K562 (cell line): Measurements from ENCODE around the gene MMEL1. TPM values are rescaled to one million over a fixed set of nuclear protein-coding genes. Genes with fewer than 3 reads are reported as not detected.

ENCODE experiments used
- ATAC-seq: fragments of 200-7000 bp; cut with Tn5 transposase; 3 replicates; pipeline ENCODE4 v1.9.1; 2020; ENCODE audit warnings: moderate library complexity
- BruUV-seq: library from RNA; stranded (reverse); fragments of 400-500 nt; replicated peaks from 2 replicates; lab custom pipeline; 2021; lab: Mats Ljungman, UMichigan
- CTCF ChIA-PET: fragments of 300-600 bp; formaldehyde crosslinking; extraction: SDS; loops from one replicate; lab custom pipeline; 2021; ENCODE audit warnings: low intra/inter-chr PET ratio; lab: Yijun Ruan, JAX
- POLR2A ChIA-PET: fragments of 300-600, 350-650 bp; sonication (Branson Sonifier 250); formaldehyde crosslinking; extraction: SDS; loops from one replicate; lab custom pipeline; 2021; ENCODE audit warnings: antibody characterized with exemption, inconsistent platforms; lab: Yijun Ruan, JAX
- DNase-seq, 4 experiments: peaks; one replicate each; pipeline versions ENCODE4 v3.0.0 to v3.0.0-alpha.2; 2011 to 2018; ENCODE audit warnings: low spot score in 3 of 4, mixed read lengths in 3 of 4; ENCODE audit errors: extremely low read depth in 1 of 4
- FAIRE-seq: peaks from 2 replicates; lab custom pipeline; 2011; peaks lifted over from hg19 to GRCh38; lab: Jason Lieb, UNC
- H2AFZ ChIP-seq: 2 replicates; pipeline ENCODE4 v1.6.0; 2011; ENCODE audit warnings: low read depth, low read length, control low read depth, inconsistent platforms
- H3K27ac ChIP-seq: fragments of 200-600 bp; 3 replicates; pipeline ENCODE4 v1.8.0; 2011; ENCODE audit warnings: low read depth, mild to moderate bottlenecking, control low read depth, inconsistent platforms, low read length, moderate library complexity, mixed read lengths; ENCODE audit errors: extremely low read depth
- H3K27me3 ChIP-seq, 2 experiments: fragments of 300-600 bp in 1 of 2; 2 replicates in 1 of 2; 3 replicates in 1 of 2; pipeline versions ENCODE4 v1.6.0 to v1.8.0; 2011; ENCODE audit warnings: inconsistent platforms in 2 of 2, low read length in 2 of 2, mild to moderate bottlenecking in 1 of 2, mixed read lengths in 1 of 2, moderate library complexity in 1 of 2; ENCODE audit not compliant: control insufficient read depth in 2 of 2, insufficient read depth in 2 of 2
- H3K36me3 ChIP-seq: fragments of 300-600 bp; 3 replicates; pipeline ENCODE4 v1.8.0; 2011; ENCODE audit warnings: mild to moderate bottlenecking, low read length, inconsistent platforms; ENCODE audit not compliant: control insufficient read depth, insufficient read depth
- H3K4me1 ChIP-seq, 2 experiments: fragments of 200-600 bp in 1 of 2; replicated peaks in 1 of 2; 2 replicates in 1 of 2; 3 replicates in 1 of 2; pipeline versions ENCODE4 v1.5.1 to v1.8.0; 2011; ENCODE audit warnings: inconsistent platforms in 2 of 2, low read length in 2 of 2, mild to moderate bottlenecking in 1 of 2, mixed read lengths in 1 of 2, moderate library complexity in 1 of 2; ENCODE audit not compliant: control insufficient read depth in 2 of 2, insufficient read depth in 2 of 2
- H3K4me2 ChIP-seq: 2 replicates; pipeline ENCODE4 v1.6.1; 2011; ENCODE audit warnings: low read length, control low read depth, inconsistent platforms, mixed read lengths; ENCODE audit not compliant: insufficient read depth
- H3K4me3 ChIP-seq: fragments of 200-600 bp; sonication (generic), shearing (Covaris generic); 2 replicates; pipeline ENCODE4 v1.5.1; 2016; ENCODE audit warnings: control low read depth, inconsistent platforms
- H3K79me2 ChIP-seq: fragments of 200-600 bp; 3 replicates; pipeline ENCODE4 v1.8.0; 2011; ENCODE audit warnings: low read length, inconsistent platforms; ENCODE audit not compliant: control insufficient read depth, insufficient read depth
- H3K9ac ChIP-seq, 2 experiments: 2 replicates each; pipeline versions ENCODE4 v1.6.0 to v1.6.1; 2011; ENCODE audit warnings: low read depth in 2 of 2, low read length in 2 of 2, control low read depth in 1 of 2, inconsistent platforms in 1 of 2, mild to moderate bottlenecking in 1 of 2, mixed read lengths in 1 of 2; ENCODE audit not compliant: insufficient read depth in 1 of 2
- H3K9me1 ChIP-seq: one replicate; pipeline ENCODE4 v1.6.0; 2011; ENCODE audit warnings: inconsistent platforms, mild to moderate bottlenecking, low read length, moderate library complexity; ENCODE audit not compliant: control insufficient read depth, insufficient read depth
- H3K9me3 ChIP-seq: replicated peaks from 2 replicates; pipeline ENCODE4 v1.5.1; 2011; ENCODE audit warnings: low read depth, low read length, inconsistent platforms; ENCODE audit not compliant: control insufficient read depth, insufficient read depth
- H4K20me1 ChIP-seq: replicated peaks from 2 replicates; pipeline ENCODE4 v1.6.1; 2011; ENCODE audit warnings: low read length, inconsistent platforms, mixed read lengths; ENCODE audit not compliant: control insufficient read depth, insufficient read depth
- CHAMP1 ChIP-seq: fragments of 450-650 bp; IDR thresholded peaks from 2 replicates; pipeline ENCODE4 v1.6.1; 2016; ENCODE audit warnings: mild to moderate bottlenecking
- CHD4 ChIP-seq: fragments of 200-600 bp; sonication (generic); IDR thresholded peaks from 3 replicates; pipeline ENCODE4 v1.6.1; 2012; ENCODE audit warnings: low read depth, mild to moderate bottlenecking, mixed read lengths, low read length, inconsistent platforms; ENCODE audit not compliant: insufficient read depth, insufficient replicate concordance, poor library complexity, severe bottlenecking
- CREB3L1 ChIP-seq: fragments of 450-650 bp; IDR thresholded peaks from 2 replicates; pipeline ENCODE4 v1.6.1; 2014; ENCODE audit warnings: low read depth, mild to moderate bottlenecking, moderate library complexity, borderline replicate concordance
- ETV6 ChIP-seq, 3 experiments: fragments of 150-350 bp in 1 of 3; sonication (generic) in 1 of 3; formaldehyde crosslinking in 1 of 3; IDR thresholded peaks; 2 replicates each; pipeline versions ENCODE4 v1.6.1 to v1.8.0; 2014 to 2022; ENCODE audit warnings: borderline replicate concordance in 2 of 3, low read depth in 2 of 3, antibody characterized with exemption in 1 of 3, low read length in 1 of 3, mild to moderate bottlenecking in 1 of 3, missing genetic modification reagents in 1 of 3
- GABPB1 ChIP-seq: sonication (generic); formaldehyde crosslinking; IDR thresholded peaks from 2 replicates; pipeline ENCODE4 v1.8.0; 2022; ENCODE audit warnings: mild to moderate bottlenecking, missing genetic modification reagents
- HNRNPL ChIP-seq: fragments of 200-400 bp; formaldehyde crosslinking; IDR thresholded peaks from 2 replicates; pipeline ENCODE4 v1.6.1; 2017; ENCODE audit warnings: low read depth, mild to moderate bottlenecking, low read length
- SMARCC2 ChIP-seq: fragments of 450-650 bp; IDR thresholded peaks from 2 replicates; pipeline ENCODE4 v1.6.1; 2017; ENCODE audit warnings: antibody characterized with exemption, moderate library complexity, mild to moderate bottlenecking, low read depth
- TCF7L2 ChIP-seq: fragments of 150-350 bp; IDR thresholded peaks from 2 replicates; pipeline ENCODE4 v1.6.1; 2016; ENCODE audit warnings: low read depth, mild to moderate bottlenecking, low read length, moderate library complexity
- ZBTB26 ChIP-seq: fragments of 450-650 bp; formaldehyde crosslinking; IDR thresholded peaks from 2 replicates; pipeline ENCODE4 v1.4.0; 2022; ENCODE audit warnings: missing genetic modification characterization
- ZBTB43 ChIP-seq: sonication (generic); formaldehyde crosslinking; IDR thresholded peaks from 2 replicates; pipeline ENCODE4 v1.8.0; 2023; ENCODE audit warnings: mild to moderate bottlenecking, missing genetic modification reagents
- ZFP30 ChIP-seq: fragments of 250-450 bp; sonication (Bioruptor Pico); IDR thresholded peaks from 2 replicates; pipeline ENCODE4 v1.8.0; 2022; ENCODE audit warnings: moderate library complexity, mild to moderate bottlenecking, inconsistent platforms, borderline replicate concordance
- ZKSCAN8 ChIP-seq: fragments of 200-800 bp; sonication (Bioruptor generic); IDR thresholded peaks from 2 replicates; pipeline ENCODE4 v1.6.1; 2016; ENCODE audit warnings: missing genetic modification characterization, missing compliant biosample characterization
- ZNF133 ChIP-seq: fragments of 250-450 bp; sonication (Bioruptor Pico); IDR thresholded peaks from 2 replicates; pipeline ENCODE4 v1.4.0; 2020; ENCODE audit warnings: mild to moderate bottlenecking
- ZNF263 ChIP-seq: sonication (generic); formaldehyde crosslinking; IDR thresholded peaks from 2 replicates; pipeline ENCODE4 v1.8.0; 2022; ENCODE audit warnings: mild to moderate bottlenecking, missing genetic modification reagents, borderline replicate concordance
- ZSCAN29 ChIP-seq: fragments of 450-650 bp; IDR thresholded peaks from 2 replicates; pipeline ENCODE4 v1.6.1; 2017
- WGBS: fragments of 100-300 bp; shearing (Covaris generic); methylation state at CpG from one replicate; pipeline ENCODE4 v1.1.6; 2016; ENCODE audit warnings: low coverage, mixed read lengths; ENCODE audit not compliant: insufficient coverage; ENCODE audit errors: missing lambda C conversion rate; 5-methylcytosine and 5-hydroxymethylcytosine counted together
- in situ Hi-C: fragments of 300-500 bp; cut with MboI; formaldehyde crosslinking; loops from 4 replicates; pipeline ENCODE4 v1.15.0; 2018; ENCODE audit warnings: inconsistent platforms, mixed read lengths
- intact Hi-C: fragments of 100-400 bp; cut with micrococcal nuclease; formaldehyde crosslinking; loops from 2 replicates; pipeline ENCODE4 v1.14.2; 2022
- polyA plus RNA-seq, 8 experiments: library from polyadenylated mRNA; depleted of rRNA in 4 of 8; stranded (reverse) in 5 of 8; unstranded in 3 of 8; fragments of >200 nt; fragmentation: Nextera tagmentation in 2 of 8; fragmentation: Illumina TruSeq in 1 of 8; extraction: Ambion mirVana in 2 of 8; extraction: Trizol in 1 of 8; gene quantifications; 2 replicates each; pipeline versions ENCODE4 v1.2.1 to v1.2.3, GENCODE V29; 2011 to 2014; ENCODE audit warnings: inconsistent platforms in 1 of 8, missing spikeins in 1 of 8
- total RNA-seq, 7 experiments: library from RNA; depleted of rRNA in 6 of 7; stranded (reverse); fragments of >200 nt in 6 of 7; fragmentation: Illumina TruSeq in 2 of 7; extraction: Trizol in 2 of 7; gene quantifications; 2 replicates each; pipeline versions ENCODE4 v1.2.1 to v1.2.3, GENCODE V29; 2011 to 2021; ENCODE audit warnings: low replicate concordance in 1 of 7

MMEL1 gene
- total and polyA plus RNA-seq, 9 of the 15 experiments (the other 6 are each of a cell fraction or from before 2014, with no cell fraction given): not detected

- H3K9me3 ChIP-seq: peaks cover 5% of the 10 kb centered on the region
- ChIA-PET POLR2A (no interaction called here), CTCF (no interaction called here)
- no peak overlapping the region for H2AFZ ChIP-seq
- no peaks in the 10 kb centered on the region for H3K79me2 ChIP-seq
- FAIRE-seq: no peak
- no peak for ATAC-seq
- H3K27ac ChIP-seq: no peak overlapping the region
- H3K9me1 ChIP-seq: peaks cover 2% of the 10 kb centered on the region
- peaks cover 0 to 4% of the 10 kb centered on the region in 2 experiments; a peak in 1 of 5 replicates for H3K27me3 ChIP-seq
- intact Hi-C loops (no loop called here), in situ Hi-C loops (loop anchor here (10.0 kb wide), 1 partner anchor 221 kb away; the partner anchor contains the start of gene PEX10)
- WGBS: 0% methylated on average over 10 of the region's 10 CpGs
- H3K4me3 ChIP-seq: no peak overlapping the region
- no peak overlapping the region for H3K4me2 ChIP-seq
- no peaks in the 10 kb centered on the region for H4K20me1 ChIP-seq
- no peak overlapping the region for H3K9ac ChIP-seq
- H3K36me3 ChIP-seq: no peaks in the 10 kb centered on the region
- DNase-seq: no peak
- no TSS peak for BruUV-seq
- peaks cover 0 to 14% of the 10 kb centered on the region in 2 experiments; a peak in 1 of 5 replicates for H3K4me1 ChIP-seq
- TF ChIP-seq ZSCAN29 (no peak), CHAMP1 (no peak), GABPB1 (CRISPR knock-in tag) (no peak), ZKSCAN8 (CRISPR knock-in tag) (no peak), ZBTB43 (CRISPR knock-in tag) (no peak), SMARCC2 (no peak), ZBTB26 (CRISPR knock-in tag) (no peak), CHD4 (no peak), ETV6 (IDR thresholded peaks at IDR 0.05; ENCODE audit: borderline replicate concordance in 1 of 2, low read depth in 2 of 2, low read length in 1 of 2) (no peak), ETV6 (CRISPR knock-in tag; IDR thresholded peaks at IDR 0.05; ENCODE audit: borderline replicate concordance) (no peak), TCF7L2 (no peak), CREB3L1 (no peak), ZFP30 (CRISPR knock-in tag) (no peak), ZNF133 (CRISPR knock-in tag) (no peak), HNRNPL (no peak), ZNF263 (no peak)
Measured at GRCh38 chr1:2635361-2636010, 2.7 kb upstream of the MMEL1 start.
